ENCODE measurements around the gene ITIH4. TPM values are rescaled to one million over a fixed set of nuclear protein-coding genes. Genes with fewer than 3 reads are reported as not detected.

ITIH4 gene
- total and polyA plus RNA-seq, 10 of the 15 experiments (the other 5 are each of a cell fraction or from before 2014, with no cell fraction given) = 0.64 to 4.1 (median 1.3) TPM

- DNase-seq (ENCODE audit: low read depth, low spot score) = no peak
- no TSS peak for BruUV-seq (replicated peaks)
- POLR2A ChIA-PET = interaction anchor here (0.8 kb wide), 1 partner anchor 12 kb away, joined by 3 read pairs; no protein-coding TSS in a partner anchor
- 41% methylated on average over 7 of the region's 7 CpGs for WGBS (ENCODE audit: insufficient coverage, insufficient replicate concordance, low lambda C conversion rate, missing lambda C conversion rate)
- no peaks in the 10 kb centered on the region for H4K20me1 ChIP-seq (ENCODE audit: control insufficient read depth, insufficient read depth)
- H3K9ac ChIP-seq (ENCODE audit: control insufficient read depth, insufficient read depth, low read length) = no peak overlapping the region
- no peaks in the 10 kb centered on the region for H3K4me1 ChIP-seq (ENCODE audit: control insufficient read depth, insufficient read depth, low read length)
- TF ChIP-seq, protein P1, sequence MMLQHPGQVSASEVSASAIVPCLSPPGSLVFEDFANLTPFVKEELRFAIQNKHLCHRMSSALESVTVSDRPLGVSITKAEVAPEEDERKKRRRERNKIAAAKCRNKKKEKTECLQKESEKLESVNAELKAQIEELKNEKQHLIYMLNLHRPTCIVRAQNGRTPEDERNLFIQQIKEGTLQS (IDR thresholded peaks at IDR 0.05; ENCODE audit: borderline replicate concordance, extremely low read depth, low read depth, low read length) = no peak
- no peak for TF ChIP-seq MYC (IDR thresholded peaks at IDR 0.05; ENCODE audit: insufficient read depth, insufficient read length, insufficient replicate concordance, low read length, severe bottlenecking)
- no peak for TF ChIP-seq HDAC6 (IDR thresholded peaks at IDR 0.05; ENCODE audit: unreplicated experiment)
- TF ChIP-seq, protein P2, sequence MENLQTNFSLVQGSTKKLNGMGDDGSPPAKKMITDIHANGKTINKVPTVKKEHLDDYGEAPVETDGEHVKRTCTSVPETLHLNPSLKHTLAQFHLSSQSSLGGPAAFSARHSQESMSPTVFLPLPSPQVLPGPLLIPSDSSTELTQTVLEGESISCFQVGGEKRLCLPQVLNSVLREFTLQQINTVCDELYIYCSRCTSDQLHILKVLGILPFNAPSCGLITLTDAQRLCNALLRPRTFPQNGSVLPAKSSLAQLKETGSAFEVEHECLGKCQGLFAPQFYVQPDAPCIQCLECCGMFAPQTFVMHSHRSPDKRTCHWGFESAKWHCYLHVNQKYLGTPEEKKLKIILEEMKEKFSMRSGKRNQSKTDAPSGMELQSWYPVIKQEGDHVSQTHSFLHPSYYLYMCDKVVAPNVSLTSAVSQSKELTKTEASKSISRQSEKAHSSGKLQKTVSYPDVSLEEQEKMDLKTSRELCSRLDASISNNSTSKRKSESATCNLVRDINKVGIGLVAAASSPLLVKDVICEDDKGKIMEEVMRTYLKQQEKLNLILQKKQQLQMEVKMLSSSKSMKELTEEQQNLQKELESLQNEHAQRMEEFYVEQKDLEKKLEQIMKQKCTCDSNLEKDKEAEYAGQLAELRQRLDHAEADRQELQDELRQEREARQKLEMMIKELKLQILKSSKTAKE (IDR thresholded peaks at IDR 0.05; ENCODE audit: low read depth, poor library complexity, severe bottlenecking) = no peak
- no peak for TF ChIP-seq MXI1 (IDR thresholded peaks at IDR 0.05; ENCODE audit: low read depth, low read length)
- TF ChIP-seq, protein P3, sequence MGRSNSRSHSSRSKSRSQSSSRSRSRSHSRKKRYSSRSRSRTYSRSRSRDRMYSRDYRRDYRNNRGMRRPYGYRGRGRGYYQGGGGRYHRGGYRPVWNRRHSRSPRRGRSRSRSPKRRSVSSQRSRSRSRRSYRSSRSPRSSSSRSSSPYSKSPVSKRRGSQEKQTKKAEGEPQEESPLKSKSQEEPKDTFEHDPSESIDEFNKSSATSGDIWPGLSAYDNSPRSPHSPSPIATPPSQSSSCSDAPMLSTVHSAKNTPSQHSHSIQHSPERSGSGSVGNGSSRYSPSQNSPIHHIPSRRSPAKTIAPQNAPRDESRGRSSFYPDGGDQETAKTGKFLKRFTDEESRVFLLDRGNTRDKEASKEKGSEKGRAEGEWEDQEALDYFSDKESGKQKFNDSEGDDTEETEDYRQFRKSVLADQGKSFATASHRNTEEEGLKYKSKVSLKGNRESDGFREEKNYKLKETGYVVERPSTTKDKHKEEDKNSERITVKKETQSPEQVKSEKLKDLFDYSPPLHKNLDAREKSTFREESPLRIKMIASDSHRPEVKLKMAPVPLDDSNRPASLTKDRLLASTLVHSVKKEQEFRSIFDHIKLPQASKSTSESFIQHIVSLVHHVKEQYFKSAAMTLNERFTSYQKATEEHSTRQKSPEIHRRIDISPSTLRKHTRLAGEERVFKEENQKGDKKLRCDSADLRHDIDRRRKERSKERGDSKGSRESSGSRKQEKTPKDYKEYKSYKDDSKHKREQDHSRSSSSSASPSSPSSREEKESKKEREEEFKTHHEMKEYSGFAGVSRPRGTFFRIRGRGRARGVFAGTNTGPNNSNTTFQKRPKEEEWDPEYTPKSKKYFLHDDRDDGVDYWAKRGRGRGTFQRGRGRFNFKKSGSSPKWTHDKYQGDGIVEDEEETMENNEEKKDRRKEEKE (IDR thresholded peaks at IDR 0.05) = no peak
- TF ChIP-seq FOXM1 (IDR thresholded peaks at IDR 0.05; ENCODE audit: low read depth, low read length) = no peak
- TF ChIP-seq, protein P4, sequence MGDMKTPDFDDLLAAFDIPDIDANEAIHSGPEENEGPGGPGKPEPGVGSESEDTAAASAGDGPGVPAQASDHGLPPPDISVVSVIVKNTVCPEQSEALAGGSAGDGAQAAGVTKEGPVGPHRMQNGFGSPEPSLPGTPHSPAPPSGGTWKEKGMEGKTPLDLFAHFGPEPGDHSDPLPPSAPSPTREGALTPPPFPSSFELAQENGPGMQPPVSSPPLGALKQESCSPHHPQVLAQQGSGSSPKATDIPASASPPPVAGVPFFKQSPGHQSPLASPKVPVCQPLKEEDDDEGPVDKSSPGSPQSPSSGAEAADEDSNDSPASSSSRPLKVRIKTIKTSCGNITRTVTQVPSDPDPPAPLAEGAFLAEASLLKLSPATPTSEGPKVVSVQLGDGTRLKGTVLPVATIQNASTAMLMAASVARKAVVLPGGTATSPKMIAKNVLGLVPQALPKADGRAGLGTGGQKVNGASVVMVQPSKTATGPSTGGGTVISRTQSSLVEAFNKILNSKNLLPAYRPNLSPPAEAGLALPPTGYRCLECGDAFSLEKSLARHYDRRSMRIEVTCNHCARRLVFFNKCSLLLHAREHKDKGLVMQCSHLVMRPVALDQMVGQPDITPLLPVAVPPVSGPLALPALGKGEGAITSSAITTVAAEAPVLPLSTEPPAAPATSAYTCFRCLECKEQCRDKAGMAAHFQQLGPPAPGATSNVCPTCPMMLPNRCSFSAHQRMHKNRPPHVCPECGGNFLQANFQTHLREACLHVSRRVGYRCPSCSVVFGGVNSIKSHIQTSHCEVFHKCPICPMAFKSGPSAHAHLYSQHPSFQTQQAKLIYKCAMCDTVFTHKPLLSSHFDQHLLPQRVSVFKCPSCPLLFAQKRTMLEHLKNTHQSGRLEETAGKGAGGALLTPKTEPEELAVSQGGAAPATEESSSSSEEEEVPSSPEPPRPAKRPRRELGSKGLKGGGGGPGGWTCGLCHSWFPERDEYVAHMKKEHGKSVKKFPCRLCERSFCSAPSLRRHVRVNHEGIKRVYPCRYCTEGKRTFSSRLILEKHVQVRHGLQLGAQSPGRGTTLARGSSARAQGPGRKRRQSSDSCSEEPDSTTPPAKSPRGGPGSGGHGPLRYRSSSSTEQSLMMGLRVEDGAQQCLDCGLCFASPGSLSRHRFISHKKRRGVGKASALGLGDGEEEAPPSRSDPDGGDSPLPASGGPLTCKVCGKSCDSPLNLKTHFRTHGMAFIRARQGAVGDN (IDR thresholded peaks at IDR 0.05) = no peak
- TF ChIP-seq POU2F2 (IDR thresholded peaks at IDR 0.05; ENCODE audit: borderline replicate concordance, low read depth, low read length) = no peak
- TF ChIP-seq ZZZ3 (IDR thresholded peaks at IDR 0.05; ENCODE audit: control insufficient read depth, insufficient read length, low read depth) = no peak
- H3K36me3 ChIP-seq (ENCODE audit: control insufficient read depth in 2 of 2, insufficient read depth in 2 of 2, low read length in 1 of 2) = no peaks in the 10 kb centered on the region
- SMC1A ChIA-PET (ENCODE audit: uncharacterized antibody, unreplicated experiment) = interaction anchor here (1.1 kb wide), 1 partner anchor 134 kb away, joined by 3 read pairs; no protein-coding TSS in a partner anchor
- H3K9me3 ChIP-seq (replicated peaks; ENCODE audit: control insufficient read depth, insufficient read depth, low read length) = no peaks in the 10 kb centered on the region
- H3K4me3 ChIP-seq = no peak overlapping the region
- H3K27me3 ChIP-seq (replicated peaks in 1 of 2; ENCODE audit: control insufficient read depth in 2 of 2, insufficient read depth in 2 of 2, low read length in 1 of 2) = no peaks in the 10 kb centered on the region; a peak in 1 of 4 replicates
- no peak for ATAC-seq
- H3K4me2 ChIP-seq (ENCODE audit: control insufficient read depth, insufficient read depth) = no peak overlapping the region
- intact Hi-C loops (cut with micrococcal nuclease; ENCODE audit: unreplicated experiment) = no loop called here
- RAD21 ChIA-PET (ENCODE audit: unreplicated experiment) = no interaction called here
- no peak overlapping the region for H3K27ac ChIP-seq (ENCODE audit: control insufficient read depth, insufficient read depth)
- no peak overlapping the region for H2AFZ ChIP-seq (ENCODE audit: control insufficient read depth, low read depth, low read length)
- no peaks in the 10 kb centered on the region for H3K79me2 ChIP-seq (ENCODE audit: control insufficient read depth, insufficient read depth, low read length)
- in situ Hi-C loops (cut with MboI) = no loop called here
- CTCF ChIA-PET = interaction anchor here (1.0 to 1.1 kb wide), 2 partner anchors 13 to 28 kb away, joined by 4 to 6 read pairs; no protein-coding TSS in a partner anchor
- no peak for FAIRE-seq
Observed at GRCh38 chr3:52792413-52792812, 38.1 kb downstream of the ITIH4 start.

All from GM12878 (cell line).